ENCODE data around the gene BTG4.

- no peak for TF ChIP-seq CTCF (IDR thresholded peaks at IDR 0.05)
- TF ChIP-seq ZNF232 (CRISPR knock-in tag; IDR thresholded peaks at IDR 0.05), result no peak
- no peak for TF ChIP-seq CREM (CRISPR knock-in tag; IDR thresholded peaks at IDR 0.05)
- TF ChIP-seq ZNF281 (CRISPR knock-in tag; IDR thresholded peaks at IDR 0.05), result no peak
- TF ChIP-seq ATF1 (CRISPR knock-in tag; IDR thresholded peaks at IDR 0.05), result no peak
- TF ChIP-seq TCF7 (CRISPR knock-in tag; IDR thresholded peaks at IDR 0.05; ENCODE audit: low read depth), result no peak
Observed at GRCh38 chr11:111445586-111445985, 66.6 kb downstream of the BTG4 start.
